ENCODE data around the gene ERMARD. TPM values are rescaled to one million over a fixed set of nuclear protein-coding genes. Genes with fewer than 3 reads are reported as not detected.
A peak's percentile ranks its signal among the peaks of the same experiment; 100 is the strongest.

The ERMARD gene
- total RNA-seq, 1 donor from 2014 or later: 20.1 TPM

DNA sequence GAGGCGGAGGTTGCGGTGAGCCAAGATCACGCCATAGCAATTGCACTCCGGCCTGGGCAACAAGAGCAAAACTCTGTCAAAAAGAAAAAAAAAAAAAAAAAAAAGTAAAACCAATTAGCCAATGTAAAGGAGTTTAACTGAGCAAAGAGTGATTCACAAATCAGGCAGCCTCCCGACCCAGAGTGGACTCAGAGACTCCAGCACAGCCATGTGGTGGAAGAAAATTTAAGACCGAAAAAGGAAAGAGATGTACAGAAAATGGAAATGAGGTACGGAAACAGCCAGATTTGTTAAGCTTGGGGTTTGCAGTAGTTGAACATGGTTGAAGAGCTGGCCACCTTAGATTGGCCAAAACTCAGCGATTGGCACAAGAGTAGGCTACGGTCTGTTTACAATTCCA is 51.4 kb downstream of the ERMARD start:
- no peak for DNase-seq (ENCODE audit: low read depth)

DNA sequence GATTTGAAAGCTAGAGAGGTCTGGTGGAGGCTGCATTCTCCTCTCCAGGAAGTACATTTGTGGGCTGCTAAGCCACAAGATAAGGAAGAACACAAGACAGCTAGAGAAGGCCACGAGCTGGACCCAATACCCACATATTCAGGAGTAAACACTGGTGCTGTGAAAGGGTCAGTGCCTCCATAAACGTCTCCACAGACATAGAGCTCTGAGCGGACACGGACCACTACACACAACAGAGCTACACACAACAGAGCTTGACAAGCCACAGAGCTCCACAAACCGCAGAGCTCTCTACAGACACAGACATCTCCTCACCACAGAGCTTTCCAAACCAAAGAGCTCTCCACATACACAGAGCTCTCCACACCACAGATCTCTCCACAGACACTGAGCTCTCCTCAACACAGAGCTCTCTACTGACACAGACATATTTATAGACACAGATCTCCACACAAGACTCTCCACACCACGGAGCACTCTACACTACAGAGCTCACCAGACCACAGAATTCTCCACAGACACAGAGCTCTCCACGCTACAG is 51.9 kb downstream of the ERMARD start:
- DNase-seq (ENCODE audit: low read depth): peak; percentile 86

DNA sequence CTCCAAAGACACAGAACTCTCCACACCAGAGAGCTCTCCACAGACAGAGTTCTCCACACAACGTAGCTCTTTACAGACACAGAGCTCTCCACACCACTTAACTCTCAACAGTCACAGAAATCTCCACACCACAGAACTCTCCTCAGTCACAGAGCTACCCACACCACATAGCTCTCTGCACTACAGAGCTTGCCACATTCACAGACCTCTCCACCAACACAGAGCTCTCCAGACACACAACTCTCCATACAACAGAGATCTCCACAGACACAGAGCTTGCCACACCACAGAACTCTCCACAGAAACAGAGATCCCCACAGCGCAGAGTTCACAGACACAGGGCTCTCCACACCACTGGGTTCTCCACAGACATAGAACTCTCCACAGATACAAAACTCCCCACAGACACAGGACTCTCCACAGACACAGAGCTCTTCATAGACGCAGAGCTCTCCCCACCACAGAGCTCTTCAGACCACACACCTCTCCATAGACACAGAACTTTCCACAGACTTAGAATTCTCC is 52.5 kb downstream of the ERMARD start:
- DNase-seq (ENCODE audit: low read depth): no peak

DNA sequence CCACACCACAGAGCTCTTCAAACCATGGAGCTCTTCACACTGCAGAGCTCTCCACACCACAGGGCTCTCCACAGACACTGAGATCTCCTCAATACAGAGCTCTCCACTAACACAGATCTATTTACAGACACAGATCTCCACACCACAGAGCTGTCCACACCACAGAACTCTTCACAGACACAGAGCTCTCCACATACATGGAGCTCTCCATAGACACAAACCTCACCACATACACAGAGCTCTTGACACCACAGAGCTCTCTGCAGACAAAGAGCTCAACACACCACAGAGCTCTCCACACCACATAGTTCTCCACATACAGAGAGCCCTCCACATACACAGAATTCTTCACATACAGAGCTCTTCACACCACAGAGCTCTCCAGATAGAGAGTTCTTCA is 53.0 kb downstream of the ERMARD start:
- no peak for DNase-seq (ENCODE audit: low read depth)

DNA sequence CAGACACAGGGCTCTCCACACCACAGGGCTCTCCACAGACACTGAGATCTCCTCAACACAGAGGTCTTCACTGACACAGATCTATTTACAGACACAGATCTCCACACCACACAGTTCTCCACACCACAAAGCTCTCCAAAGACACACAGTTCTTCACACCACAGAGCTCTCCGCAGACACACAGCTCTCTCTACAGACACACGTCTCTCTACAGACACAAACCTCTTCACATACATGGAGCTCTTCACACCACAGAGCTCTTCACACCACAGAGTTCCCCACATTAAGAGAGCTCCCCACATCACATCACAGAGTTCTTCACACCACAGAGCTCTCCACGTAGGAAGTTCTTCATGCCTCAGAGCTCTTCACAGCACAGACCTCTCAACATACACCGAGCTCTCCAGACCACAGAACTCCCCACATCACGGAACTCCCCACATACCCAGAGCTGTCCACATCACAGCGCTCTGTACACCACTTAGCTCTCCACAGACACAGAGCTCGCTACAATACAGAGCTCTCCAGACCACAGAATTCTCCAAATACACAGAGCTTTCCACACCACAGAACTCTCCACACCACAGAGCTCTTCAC is 53.9 kb downstream of the ERMARD start:
- no peak for DNase-seq (ENCODE audit: low read depth)

DNA sequence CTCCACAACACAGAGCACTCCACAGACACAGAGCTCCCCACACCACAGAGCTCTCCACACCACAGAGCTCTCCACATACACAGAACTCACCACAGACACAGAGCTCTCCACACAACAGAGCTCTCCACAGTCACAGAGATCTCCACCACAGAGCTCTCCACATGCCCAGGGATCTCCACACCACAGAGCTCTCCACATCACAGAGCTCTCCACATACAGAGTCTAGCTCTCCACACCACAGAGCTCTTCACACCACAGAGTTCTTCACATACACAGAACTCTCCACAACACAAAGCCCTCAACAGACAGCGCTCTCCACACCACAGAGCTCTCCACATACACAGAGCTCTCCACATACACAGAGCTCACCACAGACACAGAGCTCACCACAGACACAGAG is 55.3 kb downstream of the ERMARD start:
- no peak for DNase-seq (ENCODE audit: low read depth)

DNA sequence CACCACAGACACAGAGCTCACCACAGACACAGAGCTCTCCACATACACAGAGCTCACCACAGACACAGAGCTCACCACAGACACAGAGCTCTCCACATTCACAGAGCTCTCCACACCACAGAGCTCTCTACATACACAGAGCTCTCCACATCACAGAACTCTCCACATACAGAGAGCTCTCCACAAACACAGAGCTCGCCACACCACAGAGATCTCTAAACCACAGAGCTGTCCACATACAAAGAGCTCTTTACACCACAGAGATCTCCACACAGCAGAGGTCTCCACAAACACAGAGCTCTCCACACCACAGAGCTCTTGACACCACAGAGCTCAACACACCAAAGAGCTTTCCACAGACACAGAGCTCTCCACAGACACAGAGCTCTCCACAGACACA is 55.8 kb downstream of the ERMARD start:
- no peak for DNase-seq (ENCODE audit: low read depth)

DNA sequence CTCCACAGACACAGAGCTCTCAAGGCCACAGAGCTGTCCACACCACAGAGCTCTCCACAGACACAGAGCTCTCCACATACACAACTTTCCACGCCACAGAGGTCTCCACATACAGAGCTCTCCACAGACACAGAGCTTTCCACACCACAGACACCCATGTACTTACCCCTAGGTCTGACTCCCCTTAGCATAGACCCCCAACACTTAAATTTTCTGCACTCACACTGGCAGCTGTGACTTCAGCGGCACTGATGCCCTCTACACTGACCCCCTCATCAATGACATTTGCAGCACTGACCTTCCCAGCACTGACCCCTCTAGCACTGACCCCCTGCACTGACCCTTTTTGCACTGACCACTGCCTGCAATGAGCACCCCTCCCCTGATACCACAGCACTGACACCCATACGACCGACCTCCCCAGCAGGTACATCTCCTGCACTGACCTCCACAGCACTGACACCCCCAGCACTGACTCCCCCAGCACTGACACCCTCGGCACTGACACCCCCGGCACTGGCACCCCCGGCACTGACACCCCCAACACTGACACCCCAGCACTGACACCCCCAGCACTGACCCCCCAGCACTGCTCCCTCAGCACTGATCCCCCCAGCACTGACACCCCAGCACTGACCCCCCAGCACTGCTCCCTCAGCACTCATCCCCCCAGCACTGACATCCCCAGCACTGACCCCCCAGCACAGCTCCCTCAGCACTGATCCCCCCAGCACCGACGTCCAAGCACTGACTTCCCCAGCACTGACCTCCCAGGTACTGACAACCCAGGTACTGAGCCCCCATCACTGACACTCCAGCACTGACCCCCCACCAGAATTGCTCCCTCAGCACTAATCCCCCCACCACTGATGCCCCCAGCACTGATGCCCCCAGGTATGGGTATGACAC is 56.5 kb downstream of the ERMARD start:
- DNase-seq (ENCODE audit: low read depth): no peak

DNA sequence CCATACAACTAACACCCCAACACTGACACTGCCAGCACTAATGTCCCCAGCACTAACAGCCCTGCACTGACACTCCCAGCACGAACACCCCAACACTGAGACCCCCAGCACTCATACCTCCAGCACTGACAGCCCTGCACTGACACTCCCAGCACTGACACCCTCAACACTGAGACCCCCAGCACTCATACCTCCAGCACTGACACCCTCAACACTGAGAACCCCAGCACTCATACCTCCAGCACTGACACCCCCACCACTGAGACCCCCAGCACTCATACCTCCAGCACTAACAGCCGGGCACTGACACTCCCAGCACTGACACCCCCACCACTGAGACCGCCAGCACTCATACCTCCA is 57.2 kb downstream of the ERMARD start:
- no peak for DNase-seq (ENCODE audit: low read depth)

DNA sequence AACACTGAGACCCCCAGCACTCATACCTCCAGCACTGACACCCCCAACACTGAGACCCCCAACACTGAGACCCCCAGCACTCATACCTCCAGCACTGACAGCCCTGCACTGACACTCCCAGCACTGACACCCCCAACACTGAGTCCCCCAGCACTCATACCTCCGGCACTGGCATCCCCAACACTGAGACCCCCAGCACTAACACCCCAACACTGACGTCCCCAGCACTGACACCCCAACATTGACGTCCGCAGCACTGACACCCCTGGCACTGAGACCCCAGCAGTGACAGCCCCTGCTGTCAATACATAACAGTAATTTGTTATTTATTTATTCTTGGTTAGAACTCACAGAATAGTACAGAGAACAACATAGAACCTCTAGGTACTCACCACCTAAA is 58.0 kb downstream of the ERMARD start:
- DNase-seq (ENCODE audit: low read depth): no peak

DNA sequence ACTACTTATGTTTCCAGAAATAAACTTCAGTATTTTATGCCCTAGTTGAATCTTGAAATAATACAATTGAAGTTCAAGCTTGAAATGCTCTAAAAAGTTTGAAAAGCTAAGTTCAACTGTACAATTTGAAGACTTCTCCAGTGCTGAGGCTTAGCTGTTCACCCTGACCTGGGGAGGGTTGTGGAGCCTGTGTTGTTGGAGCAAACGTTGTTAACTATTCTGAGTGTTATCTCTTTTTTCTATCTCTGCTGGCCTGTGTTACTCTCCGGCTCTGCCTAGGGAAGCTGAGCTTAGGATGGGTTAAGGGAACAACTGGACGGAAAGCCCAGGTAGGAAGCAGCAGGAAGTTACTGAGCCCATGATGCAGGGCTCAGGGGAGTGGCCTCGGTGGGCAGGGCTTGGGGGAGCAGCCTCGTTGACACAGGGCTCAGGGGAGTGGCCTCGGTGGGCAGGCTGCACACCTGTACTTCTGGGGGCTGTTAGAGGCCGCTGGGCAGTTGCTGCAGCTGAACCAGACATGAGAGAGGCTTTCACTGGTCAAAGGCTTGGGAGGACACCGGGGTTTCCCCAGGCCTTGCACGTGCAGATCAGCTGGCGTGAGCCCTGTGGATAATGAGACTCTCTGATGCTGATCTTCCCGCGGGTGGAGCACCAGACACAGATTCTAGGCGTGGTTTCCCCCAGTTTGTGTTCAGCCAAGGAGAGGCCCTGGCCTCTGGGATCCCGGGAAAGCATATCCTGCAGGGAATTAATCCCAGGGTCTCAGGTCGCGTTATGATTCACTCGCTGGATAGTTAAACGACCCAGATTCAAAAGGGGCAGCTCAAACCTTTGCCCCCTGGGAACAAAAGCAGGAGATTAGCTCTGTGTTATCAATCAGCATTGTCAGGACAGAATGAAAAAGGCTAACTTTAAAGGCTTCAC is 58.9 kb downstream of the ERMARD start:
- DNase-seq (ENCODE audit: low read depth): no peak

DNA sequence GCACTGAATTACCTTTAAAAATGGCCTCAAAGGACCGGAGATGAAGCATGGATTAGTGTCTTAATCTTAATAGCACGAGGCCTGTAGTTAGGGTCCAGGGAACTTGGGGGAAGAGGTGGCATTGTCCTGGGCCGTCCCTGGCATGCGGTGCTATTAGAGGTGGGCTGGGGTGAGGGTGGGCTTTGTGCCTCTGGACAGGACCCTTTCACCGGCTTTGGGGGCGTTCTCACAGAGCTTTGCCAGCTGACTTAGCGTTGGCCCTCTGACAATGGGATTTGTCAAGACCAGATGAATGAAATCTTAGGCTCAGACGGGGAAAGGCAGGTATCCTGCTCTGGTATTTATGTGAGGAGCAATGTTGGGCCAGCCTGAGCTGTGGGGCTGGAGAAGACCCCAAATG is 59.6 kb downstream of the ERMARD start:
- DNase-seq (ENCODE audit: low read depth): no peak

DNA sequence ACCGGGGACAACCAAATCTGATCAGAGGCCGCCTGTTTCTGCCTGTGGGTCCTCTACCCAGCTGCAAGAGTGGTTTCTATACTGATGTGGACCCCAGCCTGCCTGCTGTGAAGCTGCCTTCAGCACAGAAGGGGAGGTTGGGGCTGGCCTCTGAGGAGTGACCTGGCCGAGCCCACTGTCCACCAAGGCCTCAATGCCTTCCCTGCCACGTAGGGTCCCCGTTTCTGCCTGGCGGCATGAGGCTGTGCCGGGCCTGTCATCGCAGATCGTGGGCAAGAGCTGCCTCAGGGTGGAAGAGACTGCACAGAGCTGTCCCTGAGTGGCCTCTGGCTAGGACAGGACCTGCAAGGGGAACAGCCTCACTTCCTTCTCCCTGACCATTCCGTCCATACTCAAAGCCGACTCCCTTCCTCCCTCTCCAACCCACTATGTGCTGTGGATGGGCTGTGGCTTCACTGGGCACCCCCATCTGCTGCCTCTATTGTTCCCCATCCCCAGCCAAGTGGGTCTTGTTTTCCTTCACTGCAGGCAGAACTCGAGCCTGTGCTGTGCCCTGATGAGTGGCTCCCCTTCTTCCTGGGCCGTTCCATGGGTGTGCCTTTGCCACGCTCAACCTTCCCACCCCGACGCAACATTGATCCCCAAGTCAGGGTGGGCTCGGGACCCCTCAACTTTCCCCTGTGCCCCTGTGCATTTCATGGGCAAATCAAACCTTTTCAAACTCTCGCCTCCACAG is 60.3 kb downstream of the ERMARD start:
- no peak for DNase-seq (ENCODE audit: low read depth)

DNA sequence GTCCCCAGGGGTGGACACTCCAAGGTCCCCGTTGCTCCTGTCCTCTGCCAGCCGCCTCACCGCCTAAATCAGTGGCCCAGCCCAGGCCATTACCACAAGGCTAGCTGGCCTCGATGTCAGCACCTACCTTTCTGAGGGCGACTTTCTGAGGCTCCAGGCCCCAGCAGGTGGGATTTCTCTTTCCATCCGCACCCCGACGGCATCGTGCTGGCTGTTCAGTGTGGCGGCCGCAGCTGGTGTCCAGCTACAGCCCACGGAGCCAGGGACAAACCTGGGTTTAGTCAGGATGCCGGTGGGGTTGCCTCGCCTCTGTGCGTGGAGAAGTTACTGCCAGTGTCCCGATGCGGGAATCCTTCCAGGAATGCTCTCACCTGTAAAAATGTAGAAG is 60.8 kb downstream of the ERMARD start:
- no peak for DNase-seq (ENCODE audit: low read depth)

DNA sequence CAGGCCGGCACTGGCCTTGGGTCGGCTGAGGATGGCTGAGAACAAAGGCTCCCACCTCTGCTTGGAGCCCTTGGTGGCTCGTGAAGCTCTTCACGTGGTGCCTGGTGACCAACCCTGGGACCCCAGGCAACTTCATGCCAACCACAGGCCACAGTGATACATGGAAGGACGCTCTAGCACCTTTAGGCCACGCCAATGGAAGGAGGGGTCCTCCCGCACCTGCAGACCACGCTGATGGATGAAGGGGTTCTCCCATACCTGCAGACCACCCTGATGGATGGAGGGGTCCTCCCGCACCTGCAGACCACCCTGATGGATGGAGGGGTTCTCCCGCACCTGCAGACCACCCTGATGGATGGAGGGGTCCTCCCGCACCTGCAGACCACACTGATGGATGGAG is 62.5 kb downstream of the ERMARD start:
- DNase-seq (ENCODE audit: low read depth): no peak

DNA sequence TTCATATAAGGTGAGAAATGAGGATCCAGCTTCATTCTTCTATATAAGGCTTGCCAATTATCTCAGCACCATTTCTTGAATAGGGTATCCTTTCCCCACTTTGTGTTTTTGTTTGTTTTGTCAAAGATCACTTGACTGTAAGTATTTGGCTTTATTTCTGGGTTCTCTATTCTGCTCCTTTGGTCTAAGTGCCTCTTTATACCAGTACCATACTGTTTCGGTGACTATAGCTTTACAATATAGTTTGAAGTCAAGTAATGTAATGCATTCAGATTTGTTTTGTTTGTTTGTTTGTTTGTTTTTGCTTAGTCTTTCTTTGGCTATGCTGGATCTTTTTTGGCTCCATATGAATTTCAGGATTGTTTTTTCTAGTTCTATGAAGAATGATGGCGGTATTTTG is 64.6 kb downstream of the ERMARD start:
- DNase-seq (ENCODE audit: low read depth): no peak

DNA sequence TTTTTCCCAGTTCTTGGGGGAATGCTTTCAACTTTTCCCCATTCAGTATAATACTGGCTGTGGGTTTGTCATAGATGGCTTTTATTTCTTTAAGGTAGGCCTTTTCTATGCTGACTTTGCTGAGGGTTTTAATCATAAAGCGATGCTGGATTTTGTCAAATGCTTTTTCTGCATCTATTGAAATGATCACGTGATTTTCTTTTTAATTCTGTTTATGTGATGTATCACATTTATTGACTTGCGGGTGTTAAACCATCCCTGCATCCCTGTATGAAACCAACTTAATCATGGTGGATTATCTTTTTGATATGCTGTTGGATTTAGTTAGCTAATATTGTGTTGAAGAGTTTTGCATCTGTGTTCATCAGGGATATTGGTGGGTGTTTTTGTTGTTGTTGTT is 65.6 kb downstream of the ERMARD start:
- DNase-seq (ENCODE audit: low read depth): no peak

DNA sequence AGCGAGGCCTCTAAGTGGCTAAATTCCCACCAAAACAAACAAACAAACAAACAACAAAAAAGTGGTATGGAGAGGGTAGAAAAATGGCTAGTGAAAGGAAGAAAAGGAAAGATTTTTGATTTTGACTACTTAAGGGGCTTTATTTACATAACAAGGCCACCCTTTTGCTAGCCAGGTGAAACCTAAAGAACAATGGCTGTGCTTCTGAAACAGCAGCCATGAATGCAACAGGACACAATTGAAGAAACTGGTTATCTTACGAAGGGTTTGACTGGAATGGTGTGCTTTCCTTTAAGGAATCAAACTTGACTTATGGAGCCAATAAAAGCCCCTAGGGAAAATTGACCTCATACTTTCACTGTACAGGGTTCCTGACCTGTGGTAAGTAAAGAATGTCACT is 68.9 kb downstream of the ERMARD start:
- no peak for DNase-seq (ENCODE audit: low read depth)

DNA sequence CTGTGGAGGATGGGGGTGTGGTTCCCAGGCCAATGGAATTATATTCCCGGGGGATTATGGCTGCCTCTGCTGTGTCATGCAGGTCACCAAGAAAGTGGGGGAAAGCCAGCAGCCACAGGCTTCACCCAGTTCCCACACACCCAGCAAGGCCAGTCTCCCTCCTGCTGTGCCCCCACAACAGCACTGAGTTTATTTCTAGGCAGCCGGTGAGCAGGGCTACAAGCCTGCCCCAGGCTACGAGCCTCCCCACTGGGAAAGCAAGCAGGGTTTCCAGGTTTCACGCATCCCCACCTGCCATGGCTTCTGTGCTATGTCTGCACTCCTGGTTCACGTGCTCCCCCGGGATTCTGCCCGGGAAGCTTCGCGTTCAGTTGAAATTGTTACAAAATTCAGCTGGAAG is 72.6 kb downstream of the ERMARD start:
- DNase-seq (ENCODE audit: low read depth): no peak

DNA sequence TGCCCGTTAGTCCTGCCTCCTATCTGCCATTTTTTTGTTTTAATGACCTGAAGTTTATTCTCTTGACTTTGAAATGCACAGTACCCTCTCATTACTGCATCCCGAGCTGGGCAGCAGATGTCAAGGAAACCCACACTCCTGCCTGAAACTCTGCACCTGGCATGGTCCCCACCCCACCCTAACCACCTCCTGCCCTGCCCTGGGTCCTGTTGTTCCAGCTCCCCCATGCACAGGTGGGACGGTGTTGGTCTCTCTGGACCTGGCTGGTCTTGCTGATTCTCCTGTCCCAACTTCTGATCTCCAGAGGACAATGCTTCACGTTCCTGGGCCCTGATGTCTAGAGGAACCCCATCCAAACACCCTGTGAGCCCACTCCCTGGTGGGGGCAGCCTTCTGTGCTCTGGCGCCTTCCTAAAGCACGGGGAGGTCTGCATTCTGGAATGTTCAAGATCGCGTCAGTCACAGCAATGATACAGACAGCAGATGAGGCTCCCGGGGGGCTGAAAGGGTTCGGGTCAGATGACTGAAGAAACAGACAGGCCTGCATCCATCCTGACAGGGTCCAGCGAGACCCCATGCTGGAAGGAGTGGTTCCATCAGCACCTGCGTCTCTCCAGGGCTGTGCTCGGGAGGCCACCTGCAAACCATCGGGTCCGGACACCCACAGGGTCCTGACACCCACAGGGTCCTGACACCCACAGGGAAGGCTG is 73.6 kb downstream of the ERMARD start:
- DNase-seq (ENCODE audit: low read depth): no peak

Data from renal cortical epithelial cell (primary cell).